ENCODE measurements around the gene OTULIN.

Gene OTULIN

DNA sequence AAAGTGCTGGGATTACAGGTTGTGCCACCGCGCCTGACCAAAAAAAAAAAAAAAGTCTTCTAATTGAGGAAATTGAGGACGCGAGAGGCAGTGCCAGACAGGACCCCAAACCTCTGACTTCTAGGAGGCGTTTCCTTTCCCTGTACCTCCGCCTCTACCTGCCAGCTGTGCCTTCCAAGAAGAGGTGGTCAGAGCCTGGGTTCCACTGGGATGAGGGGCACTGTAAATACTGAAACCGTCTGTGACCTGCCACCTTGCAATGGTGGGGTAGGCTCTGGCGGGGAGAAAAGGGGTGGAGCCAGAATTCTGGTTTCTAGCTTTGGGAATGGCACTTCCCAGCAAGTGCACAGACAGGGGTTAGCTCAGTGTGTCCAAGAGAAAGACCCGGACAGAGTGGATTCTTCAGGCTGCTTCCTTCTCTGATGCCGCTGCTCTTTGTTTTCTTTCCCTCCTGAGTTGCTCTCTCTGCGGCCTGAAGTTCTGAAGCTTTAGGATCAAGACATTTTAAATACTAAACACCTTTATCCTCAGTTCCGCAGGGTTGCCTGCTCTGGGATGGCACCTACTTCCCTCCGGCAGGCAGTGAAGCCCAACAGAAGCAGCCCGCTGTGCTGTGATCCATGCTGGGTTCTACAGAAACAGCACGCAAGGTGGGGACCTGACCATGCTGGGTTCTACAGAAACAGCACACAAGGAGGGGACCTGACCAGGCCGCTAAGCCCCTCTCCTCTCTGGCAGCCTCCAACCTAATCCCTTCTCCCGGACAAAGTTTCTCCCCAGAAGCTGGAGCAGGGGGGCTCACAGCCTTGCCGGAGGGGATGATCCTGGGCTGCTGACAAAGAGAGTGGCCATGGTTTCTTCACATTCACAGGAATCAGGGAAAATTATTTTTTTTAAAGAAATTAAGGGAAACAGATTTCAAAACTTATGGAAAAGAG, 65.2 kb downstream of the OTULIN start:
- Histone ChIP-seq H3K36me3 (ENCODE audit: control insufficient read depth, insufficient read depth, low read length) (no peaks in the 10 kb centered on the region), H3K9me3 (ENCODE audit: control insufficient read depth, insufficient read depth, low read length) (no peaks in the 10 kb centered on the region), H3K4me1 (ENCODE audit: control insufficient read depth, insufficient read depth, low read length) (peaks cover 8% of the 10 kb centered on the region), H3K27ac (ENCODE audit: low read length) (no peak overlapping the region), H3K4me3 (ENCODE audit: low read length) (no peak overlapping the region), H3K27me3 (ENCODE audit: control insufficient read depth, insufficient read depth, low read length) (no peaks in the 10 kb centered on the region)
- no peak for DNase-seq (ENCODE audit: low read depth, low spot score)
- no CpG with 5 or more reads among the region's 18 CpGs for WGBS (ENCODE audit: insufficient coverage, insufficient read length)

DNA sequence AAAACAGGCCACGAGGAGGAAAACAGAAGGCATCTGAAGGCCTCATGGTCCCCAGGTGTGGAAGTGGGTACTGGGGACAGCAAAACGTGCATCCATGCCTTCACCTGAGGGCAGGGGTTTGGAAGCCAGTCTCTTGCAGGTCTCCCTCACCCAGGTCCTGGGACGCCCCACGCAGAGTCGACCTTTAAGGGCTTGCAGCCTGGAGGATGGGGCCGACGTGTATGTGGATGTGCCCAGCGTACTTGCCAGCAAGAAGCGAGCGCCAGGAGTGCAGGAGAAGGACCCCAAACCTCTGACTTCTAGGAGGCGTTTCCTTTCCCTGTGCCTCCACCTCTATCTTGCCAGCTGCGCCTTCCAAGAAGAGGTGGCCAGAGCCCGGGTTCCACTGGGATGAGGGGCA, 65.9 kb downstream of the OTULIN start:
- no peak for DNase-seq (ENCODE audit: low read depth, low spot score)
- no peaks in the 10 kb centered on the region for H3K9me3 ChIP-seq (ENCODE audit: control insufficient read depth, insufficient read depth, low read length)
- no peaks in the 10 kb centered on the region for H3K27me3 ChIP-seq (ENCODE audit: control insufficient read depth, insufficient read depth, low read length)
- H3K36me3 ChIP-seq (ENCODE audit: control insufficient read depth, insufficient read depth, low read length) = no peaks in the 10 kb centered on the region
- H3K27ac ChIP-seq (ENCODE audit: low read length) = no peak overlapping the region
- WGBS (ENCODE audit: insufficient coverage, insufficient read length) = no CpG with 5 or more reads among the region's 13 CpGs
- H3K4me1 ChIP-seq (ENCODE audit: control insufficient read depth, insufficient read depth, low read length) = peaks cover 8% of the 10 kb centered on the region
- no peak overlapping the region for H3K4me3 ChIP-seq (ENCODE audit: low read length)

DNA sequence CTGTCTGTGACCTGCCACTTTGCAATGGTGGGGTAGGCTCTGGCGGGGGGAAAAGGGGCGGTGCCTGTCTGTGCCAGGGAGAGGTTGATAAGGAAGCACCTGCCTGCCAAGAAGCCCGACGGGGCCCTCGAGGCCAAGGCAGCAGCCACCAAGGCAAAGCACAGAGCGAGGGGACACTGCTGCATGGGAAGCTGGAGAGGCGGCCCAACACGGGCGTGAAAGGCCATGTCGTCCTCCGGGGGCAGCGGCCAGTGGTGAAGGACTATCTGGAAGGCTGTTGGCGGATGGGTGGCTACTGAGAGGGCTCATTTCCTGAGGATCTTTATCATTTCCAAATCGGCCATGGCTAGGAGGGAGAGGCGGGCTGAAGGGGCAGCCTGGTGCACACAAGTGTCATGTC, 66.4 kb downstream of the OTULIN start:
- no peaks in the 10 kb centered on the region for H3K27me3 ChIP-seq (ENCODE audit: control insufficient read depth, insufficient read depth, low read length)
- no peaks in the 10 kb centered on the region for H3K9me3 ChIP-seq (ENCODE audit: control insufficient read depth, insufficient read depth, low read length)
- peaks cover 8% of the 10 kb centered on the region for H3K4me1 ChIP-seq (ENCODE audit: control insufficient read depth, insufficient read depth, low read length)
- no peak for DNase-seq (ENCODE audit: low read depth, low spot score)
- no peak overlapping the region for H3K27ac ChIP-seq (ENCODE audit: low read length)
- no CpG with 5 or more reads among the region's 15 CpGs for WGBS (ENCODE audit: insufficient coverage, insufficient read length)
- no peak overlapping the region for H3K4me3 ChIP-seq (ENCODE audit: low read length)
- H3K36me3 ChIP-seq (ENCODE audit: control insufficient read depth, insufficient read depth, low read length) = no peaks in the 10 kb centered on the region

DNA sequence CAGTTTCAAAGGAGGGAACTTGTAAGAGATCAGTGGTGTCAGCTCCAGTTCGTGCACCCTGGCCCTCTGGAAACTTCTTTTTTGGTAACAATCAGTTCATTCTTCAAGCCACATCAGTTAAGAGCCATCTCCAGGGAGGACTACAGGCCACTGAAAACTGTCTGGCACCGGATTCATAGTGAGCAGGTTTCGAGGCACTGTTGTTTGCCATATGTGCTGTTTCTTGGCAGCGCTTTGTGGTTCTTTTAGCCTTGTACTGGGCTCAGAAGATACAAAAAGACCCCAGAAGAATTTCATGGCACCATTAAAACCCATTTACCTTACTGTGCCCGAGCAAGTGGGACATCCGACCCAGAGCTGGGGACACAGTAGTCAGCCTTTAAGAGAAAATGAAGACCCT, 68.5 kb downstream of the OTULIN start:
- Histone ChIP-seq H3K27me3 (ENCODE audit: control insufficient read depth, insufficient read depth, low read length) (no peaks in the 10 kb centered on the region), H3K36me3 (ENCODE audit: control insufficient read depth, insufficient read depth, low read length) (0 out of 2 replicates have a peak, but pooled peaks cover 2% of the 10 kb centered on the region), H3K9me3 (ENCODE audit: control insufficient read depth, insufficient read depth, low read length) (no peaks in the 10 kb centered on the region), H3K4me1 (ENCODE audit: control insufficient read depth, insufficient read depth, low read length) (peaks cover 4% of the 10 kb centered on the region), H3K4me3 (ENCODE audit: low read length) (no peak overlapping the region), H3K27ac (ENCODE audit: low read length) (no peak overlapping the region)
- DNase-seq (ENCODE audit: low read depth, low spot score) = no peak
- no CpG with 5 or more reads among the region's 6 CpGs for WGBS (ENCODE audit: insufficient coverage, insufficient read length)

DNA sequence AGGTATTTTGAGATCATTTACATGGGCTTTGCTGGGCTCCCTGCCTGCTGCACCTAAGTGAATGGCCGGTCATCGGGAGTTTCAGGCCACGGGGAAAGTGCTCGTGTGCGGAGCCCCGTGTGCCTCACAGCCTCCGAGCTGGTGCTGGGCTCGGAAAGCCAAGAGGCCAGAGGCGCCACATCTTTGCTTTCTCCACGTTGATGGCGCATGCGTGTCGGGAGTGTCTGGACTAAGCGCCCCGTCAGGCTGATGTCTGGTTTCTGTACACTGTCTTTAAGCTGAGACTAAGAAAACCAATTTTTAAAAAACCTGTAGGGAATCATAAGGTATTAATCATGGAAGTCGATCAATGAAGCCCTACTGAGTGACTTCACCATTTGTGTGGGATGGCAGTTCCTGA, 69.1 kb downstream of the OTULIN start:
- H3K4me1 ChIP-seq (ENCODE audit: control insufficient read depth, insufficient read depth, low read length) = peaks cover 3% of the 10 kb centered on the region
- no peaks in the 10 kb centered on the region for H3K27me3 ChIP-seq (ENCODE audit: control insufficient read depth, insufficient read depth, low read length)
- H3K9me3 ChIP-seq (ENCODE audit: control insufficient read depth, insufficient read depth, low read length) = no peaks in the 10 kb centered on the region
- no peak overlapping the region for H3K4me3 ChIP-seq (ENCODE audit: low read length)
- H3K36me3 ChIP-seq (ENCODE audit: control insufficient read depth, insufficient read depth, low read length) = 0 out of 2 replicates have a peak, but pooled peaks cover 2% of the 10 kb centered on the region
- H3K27ac ChIP-seq (ENCODE audit: low read length) = no peak overlapping the region
- no peak for DNase-seq (ENCODE audit: low read depth, low spot score)
- no CpG with 5 or more reads among the region's 16 CpGs for WGBS (ENCODE audit: insufficient coverage, insufficient read length)

DNA sequence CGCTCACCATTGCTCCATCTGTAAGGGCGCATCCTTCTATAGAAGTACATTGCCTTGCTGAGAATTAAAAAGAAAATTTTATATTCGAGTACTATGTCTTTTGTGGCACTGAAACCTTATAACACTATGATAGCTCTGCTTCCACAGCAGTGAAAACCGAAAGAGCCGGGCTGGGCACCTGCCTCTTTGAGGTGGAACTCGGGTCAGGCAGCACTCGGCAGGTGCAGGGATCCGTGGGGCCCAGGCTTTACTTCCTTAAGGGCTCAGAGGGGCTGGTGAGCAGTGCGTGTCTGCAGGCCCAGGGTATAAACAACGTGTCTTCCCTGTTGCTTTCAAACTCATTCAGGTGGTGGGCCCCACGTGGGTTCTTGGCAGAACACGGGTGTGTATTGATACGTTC, 69.9 kb downstream of the OTULIN start:
- H3K4me1 ChIP-seq (ENCODE audit: control insufficient read depth, insufficient read depth, low read length) = peaks cover 1% of the 10 kb centered on the region; the same call in 1 of the 2 replicates
- 0 out of 2 replicates have a peak, but pooled peaks cover 2% of the 10 kb centered on the region for H3K36me3 ChIP-seq (ENCODE audit: control insufficient read depth, insufficient read depth, low read length)
- H3K9me3 ChIP-seq (ENCODE audit: control insufficient read depth, insufficient read depth, low read length) = no peaks in the 10 kb centered on the region
- no peak overlapping the region for H3K27ac ChIP-seq (ENCODE audit: low read length)
- no peak for DNase-seq (ENCODE audit: low read depth, low spot score)
- no peaks in the 10 kb centered on the region for H3K27me3 ChIP-seq (ENCODE audit: control insufficient read depth, insufficient read depth, low read length)
- no peak overlapping the region for H3K4me3 ChIP-seq (ENCODE audit: low read length)
- WGBS (ENCODE audit: insufficient coverage, insufficient read length) = no CpG with 5 or more reads among the region's 13 CpGs

DNA sequence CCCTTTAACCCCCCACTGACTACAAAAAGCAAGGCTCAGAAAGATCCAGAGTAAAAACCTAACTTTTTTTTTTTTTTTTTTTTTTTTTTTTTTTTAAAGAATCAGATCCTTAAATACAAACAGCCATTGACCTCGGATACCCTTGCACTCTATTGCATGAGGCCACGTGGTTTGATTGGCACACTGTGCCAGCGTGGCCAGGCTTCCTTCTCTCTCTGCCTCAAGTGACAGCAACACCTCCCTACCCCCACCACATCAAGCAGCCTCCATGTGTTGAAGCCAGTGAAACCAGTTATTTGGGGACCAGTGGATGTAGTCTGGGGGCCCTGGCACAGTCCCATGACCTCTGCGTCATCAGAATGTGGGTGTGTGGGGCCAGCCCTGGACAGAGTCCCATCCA, 71.4 kb downstream of the OTULIN start:
- no peaks in the 10 kb centered on the region for H3K9me3 ChIP-seq (ENCODE audit: control insufficient read depth, insufficient read depth, low read length)
- no peak for DNase-seq (ENCODE audit: low read depth, low spot score)
- H3K36me3 ChIP-seq (ENCODE audit: control insufficient read depth, insufficient read depth, low read length) = 0 out of 2 replicates have a peak, but pooled peaks cover 2% of the 10 kb centered on the region
- WGBS (ENCODE audit: insufficient coverage, insufficient read length) = no CpG with 5 or more reads among the region's 4 CpGs
- no peaks in the 10 kb centered on the region; the same call in 1 of the 2 replicates for H3K4me1 ChIP-seq (ENCODE audit: control insufficient read depth, insufficient read depth, low read length)
- H3K27me3 ChIP-seq (ENCODE audit: control insufficient read depth, insufficient read depth, low read length) = no peaks in the 10 kb centered on the region
- H3K4me3 ChIP-seq (ENCODE audit: low read length) = no peak overlapping the region
- no peak overlapping the region for H3K27ac ChIP-seq (ENCODE audit: low read length)

DNA sequence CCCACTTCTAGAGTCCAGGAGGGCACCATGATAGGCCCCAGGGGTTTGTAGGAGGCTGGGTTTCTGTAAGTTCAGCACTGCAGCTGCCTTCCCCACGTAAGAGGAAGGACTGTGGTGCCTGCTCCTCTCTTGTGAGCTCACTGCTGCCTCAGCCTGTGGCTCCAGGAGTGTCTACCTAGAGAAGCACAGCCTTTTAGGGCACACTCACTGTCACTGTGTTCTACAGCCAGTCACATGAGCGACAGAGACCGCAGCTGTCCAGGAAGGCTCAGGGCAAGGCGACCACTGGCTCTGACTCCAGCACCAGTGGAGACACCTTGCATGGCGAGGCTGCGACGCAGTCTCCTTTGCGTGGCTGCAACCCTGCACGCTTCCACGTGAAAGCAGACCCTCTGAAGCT, 72.8 kb downstream of the OTULIN start:
- H3K4me1 ChIP-seq (ENCODE audit: control insufficient read depth, insufficient read depth, low read length) = peaks cover 8% of the 10 kb centered on the region
- 0 out of 2 replicates have a peak, but pooled peaks cover 2% of the 10 kb centered on the region for H3K36me3 ChIP-seq (ENCODE audit: control insufficient read depth, insufficient read depth, low read length)
- no peak overlapping the region for H3K27ac ChIP-seq (ENCODE audit: low read length)
- no peaks in the 10 kb centered on the region for H3K27me3 ChIP-seq (ENCODE audit: control insufficient read depth, insufficient read depth, low read length)
- WGBS (ENCODE audit: insufficient coverage, insufficient read length) = no CpG with 5 or more reads among the region's 10 CpGs
- H3K4me3 ChIP-seq (ENCODE audit: low read length) = no peak overlapping the region
- DNase-seq (ENCODE audit: low read depth, low spot score) = no peak
- no peaks in the 10 kb centered on the region for H3K9me3 ChIP-seq (ENCODE audit: control insufficient read depth, insufficient read depth, low read length)

DNA sequence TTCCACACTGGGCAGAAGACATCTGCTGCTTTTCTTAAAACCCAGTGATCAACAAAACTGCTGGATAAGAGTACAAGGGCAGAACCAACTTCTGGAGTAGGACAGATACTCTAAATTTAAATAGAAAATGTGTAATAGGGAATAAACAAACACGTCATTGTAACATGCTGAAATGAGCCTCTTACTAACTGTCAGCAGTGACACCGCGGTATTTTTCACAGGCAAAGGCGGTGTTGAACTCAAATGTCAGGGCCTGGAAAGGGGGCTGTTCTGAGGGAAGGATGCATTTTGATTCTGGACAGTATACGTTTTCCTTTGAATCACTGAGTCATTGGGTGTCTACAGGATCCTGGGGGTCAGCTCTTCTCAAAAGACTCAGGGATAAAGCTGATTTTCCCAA, 73.5 kb downstream of the OTULIN start:
- Histone ChIP-seq H3K9me3 (ENCODE audit: control insufficient read depth, insufficient read depth, low read length) (no peaks in the 10 kb centered on the region), H3K4me1 (ENCODE audit: control insufficient read depth, insufficient read depth, low read length) (peaks cover 8% of the 10 kb centered on the region), H3K36me3 (ENCODE audit: control insufficient read depth, insufficient read depth, low read length) (0 out of 2 replicates have a peak, but pooled peaks cover 2% of the 10 kb centered on the region), H3K27me3 (ENCODE audit: control insufficient read depth, insufficient read depth, low read length) (no peaks in the 10 kb centered on the region), H3K27ac (ENCODE audit: low read length) (no peak overlapping the region), H3K4me3 (ENCODE audit: low read length) (no peak overlapping the region)
- no CpG with 5 or more reads among the region's 5 CpGs for WGBS (ENCODE audit: insufficient coverage, insufficient read length)
- DNase-seq (ENCODE audit: low read depth, low spot score) = no peak

DNA sequence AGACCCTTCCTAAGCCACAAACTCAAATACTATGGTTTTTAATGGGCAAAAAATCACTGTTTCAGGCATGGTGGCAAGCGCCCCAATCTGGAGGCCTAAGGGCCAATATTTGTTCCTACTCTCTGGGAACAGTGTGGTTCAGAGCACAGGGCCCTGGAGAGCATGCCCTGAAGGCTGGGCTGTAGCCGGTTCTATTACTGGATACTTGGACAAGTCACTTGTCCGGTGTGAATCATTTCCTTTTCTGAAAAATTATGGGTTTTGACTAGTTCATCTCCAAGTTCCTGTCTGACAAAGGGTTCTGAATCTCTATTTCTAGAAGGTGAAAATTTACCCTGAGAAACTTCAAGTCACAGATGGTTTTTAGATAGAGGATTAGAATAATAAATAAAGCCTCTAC, 75.0 kb downstream of the OTULIN start:
- Histone ChIP-seq H3K4me3 (ENCODE audit: low read length) (no peak overlapping the region), H3K9me3 (ENCODE audit: control insufficient read depth, insufficient read depth, low read length) (no peaks in the 10 kb centered on the region), H3K27me3 (ENCODE audit: control insufficient read depth, insufficient read depth, low read length) (no peaks in the 10 kb centered on the region), H3K27ac (ENCODE audit: low read length) (no peak overlapping the region), H3K4me1 (ENCODE audit: control insufficient read depth, insufficient read depth, low read length) (peaks cover 8% of the 10 kb centered on the region), H3K36me3 (ENCODE audit: control insufficient read depth, insufficient read depth, low read length) (0 out of 2 replicates have a peak, but pooled peaks cover 2% of the 10 kb centered on the region)
- no peak for DNase-seq (ENCODE audit: low read depth, low spot score)
- no CpG with 5 or more reads among the region's 3 CpGs for WGBS (ENCODE audit: insufficient coverage, insufficient read length)
